ENCODE results near the gene ZNF561. TPM values are rescaled to one million over a fixed set of nuclear protein-coding genes. Genes with fewer than 3 reads are reported as not detected.
A peak's percentile ranks its signal among the peaks of the same experiment; 100 is the strongest.

The ZNF561 gene
- total and polyA plus RNA-seq, 9 of the 15 experiments (the other 6 are each of a cell fraction or from before 2014, with no cell fraction given), result 13.9 to 34.9 (median 23.6) TPM

DNA sequence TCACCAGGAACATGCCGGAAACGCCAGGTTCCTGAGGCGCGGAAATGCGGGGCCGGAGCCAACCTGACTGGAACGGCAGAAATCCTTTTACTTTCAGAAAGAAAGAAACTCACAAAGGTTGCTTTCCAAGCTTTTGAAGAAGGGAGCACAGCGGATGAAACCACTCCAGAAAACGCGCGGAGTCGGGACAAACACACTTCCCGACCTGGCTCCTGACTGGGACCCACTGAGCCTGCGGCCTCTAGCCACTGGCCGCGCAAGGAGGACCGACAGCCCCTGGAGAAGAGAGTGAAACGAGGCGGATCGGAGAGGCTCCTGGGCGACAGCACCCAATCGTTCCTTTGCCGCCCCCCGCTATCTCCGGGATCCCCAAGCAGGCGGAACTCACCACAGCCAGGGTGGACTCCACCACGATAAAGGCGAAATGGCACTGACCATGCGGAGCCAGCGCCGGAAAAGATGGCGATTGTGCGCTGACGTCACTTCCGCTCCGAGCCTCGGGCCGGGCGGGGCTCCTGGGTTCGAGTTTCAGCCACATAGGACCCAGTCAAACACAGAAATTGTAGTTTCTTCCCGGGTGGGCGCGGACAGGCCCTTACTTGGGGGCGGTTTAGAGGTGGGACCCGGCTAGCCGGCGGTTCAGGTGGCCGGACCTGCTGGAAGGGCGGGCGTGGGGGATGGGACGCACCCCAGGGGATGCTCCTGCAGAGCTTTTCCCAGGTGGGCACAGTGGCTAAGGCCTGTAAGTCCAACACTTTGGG lies 36.8 kb downstream of the ZNF561 start, which contains the start of gene ZNF121 (continued):
- TF ChIP-seq, protein P1, sequence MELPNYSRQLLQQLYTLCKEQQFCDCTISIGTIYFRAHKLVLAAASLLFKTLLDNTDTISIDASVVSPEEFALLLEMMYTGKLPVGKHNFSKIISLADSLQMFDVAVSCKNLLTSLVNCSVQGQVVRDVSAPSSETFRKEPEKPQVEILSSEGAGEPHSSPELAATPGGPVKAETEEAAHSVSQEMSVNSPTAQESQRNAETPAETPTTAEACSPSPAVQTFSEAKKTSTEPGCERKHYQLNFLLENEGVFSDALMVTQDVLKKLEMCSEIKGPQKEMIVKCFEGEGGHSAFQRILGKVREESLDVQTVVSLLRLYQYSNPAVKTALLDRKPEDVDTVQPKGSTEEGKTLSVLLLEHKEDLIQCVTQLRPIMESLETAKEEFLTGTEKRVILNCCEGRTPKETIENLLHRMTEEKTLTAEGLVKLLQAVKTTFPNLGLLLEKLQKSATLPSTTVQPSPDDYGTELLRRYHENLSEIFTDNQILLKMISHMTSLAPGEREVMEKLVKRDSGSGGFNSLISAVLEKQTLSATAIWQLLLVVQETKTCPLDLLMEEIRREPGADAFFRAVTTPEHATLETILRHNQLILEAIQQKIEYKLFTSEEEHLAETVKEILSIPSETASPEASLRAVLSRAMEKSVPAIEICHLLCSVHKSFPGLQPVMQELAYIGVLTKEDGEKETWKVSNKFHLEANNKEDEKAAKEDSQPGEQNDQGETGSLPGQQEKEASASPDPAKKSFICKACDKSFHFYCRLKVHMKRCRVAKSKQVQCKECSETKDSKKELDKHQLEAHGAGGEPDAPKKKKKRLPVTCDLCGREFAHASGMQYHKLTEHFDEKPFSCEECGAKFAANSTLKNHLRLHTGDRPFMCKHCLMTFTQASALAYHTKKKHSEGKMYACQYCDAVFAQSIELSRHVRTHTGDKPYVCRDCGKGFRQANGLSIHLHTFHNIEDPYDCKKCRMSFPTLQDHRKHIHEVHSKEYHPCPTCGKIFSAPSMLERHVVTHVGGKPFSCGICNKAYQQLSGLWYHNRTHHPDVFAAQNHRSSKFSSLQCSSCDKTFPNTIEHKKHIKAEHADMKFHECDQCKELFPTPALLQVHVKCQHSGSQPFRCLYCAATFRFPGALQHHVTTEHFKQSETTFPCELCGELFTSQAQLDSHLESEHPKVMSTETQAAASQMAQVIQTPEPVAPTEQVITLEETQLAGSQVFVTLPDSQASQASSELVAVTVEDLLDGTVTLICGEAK (IDR thresholded peaks at IDR 0.05), result peak; percentile 94
- TF ChIP-seq, protein P1 (CRISPR knock-in tag; IDR thresholded peaks at IDR 0.05), result no peak
- TF ChIP-seq JUNB (CRISPR knock-in tag; conservative IDR thresholded peaks at IDR 0.05), result no peak
- TF ChIP-seq ZNF707 (CRISPR knock-in tag; conservative IDR thresholded peaks at IDR 0.05), result no peak
- TF ChIP-seq, protein P2, sequence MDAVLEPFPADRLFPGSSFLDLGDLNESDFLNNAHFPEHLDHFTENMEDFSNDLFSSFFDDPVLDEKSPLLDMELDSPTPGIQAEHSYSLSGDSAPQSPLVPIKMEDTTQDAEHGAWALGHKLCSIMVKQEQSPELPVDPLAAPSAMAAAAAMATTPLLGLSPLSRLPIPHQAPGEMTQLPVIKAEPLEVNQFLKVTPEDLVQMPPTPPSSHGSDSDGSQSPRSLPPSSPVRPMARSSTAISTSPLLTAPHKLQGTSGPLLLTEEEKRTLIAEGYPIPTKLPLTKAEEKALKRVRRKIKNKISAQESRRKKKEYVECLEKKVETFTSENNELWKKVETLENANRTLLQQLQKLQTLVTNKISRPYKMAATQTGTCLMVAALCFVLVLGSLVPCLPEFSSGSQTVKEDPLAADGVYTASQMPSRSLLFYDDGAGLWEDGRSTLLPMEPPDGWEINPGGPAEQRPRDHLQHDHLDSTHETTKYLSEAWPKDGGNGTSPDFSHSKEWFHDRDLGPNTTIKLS (IDR thresholded peaks at IDR 0.05; ENCODE audit: borderline replicate concordance, low read depth), result peak; percentile 68; the same call in 1 of the 2 replicates
- TF ChIP-seq, protein P3, sequence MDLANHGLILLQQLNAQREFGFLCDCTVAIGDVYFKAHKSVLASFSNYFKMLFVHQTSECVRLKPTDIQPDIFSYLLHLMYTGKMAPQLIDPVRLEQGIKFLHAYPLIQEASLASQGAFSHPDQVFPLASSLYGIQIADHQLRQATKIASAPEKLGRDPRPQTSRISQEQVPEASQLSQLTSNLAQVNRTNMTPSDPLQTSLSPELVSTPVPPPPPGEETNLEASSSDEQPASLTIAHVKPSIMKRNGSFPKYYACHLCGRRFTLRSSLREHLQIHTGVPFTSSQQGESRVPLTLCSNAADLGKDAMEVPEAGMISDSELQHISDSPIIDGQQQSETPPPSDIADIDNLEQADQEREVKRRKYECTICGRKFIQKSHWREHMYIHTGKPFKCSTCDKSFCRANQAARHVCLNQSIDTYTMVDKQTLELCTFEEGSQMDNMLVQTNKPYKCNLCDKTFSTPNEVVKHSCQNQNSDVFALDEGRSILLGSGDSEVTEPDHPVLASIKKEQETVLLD (IDR thresholded peaks at IDR 0.05), result no peak
- peak; percentile 84 to 98 (median 95) for TF ChIP-seq YY1 (IDR thresholded peaks at IDR 0.05; ENCODE audit: borderline replicate concordance in 1 of 3, control insufficient read depth in 1 of 3, extremely low read depth in 1 of 3, insufficient read depth in 3 of 3, insufficient read length in 1 of 3, insufficient replicate concordance in 2 of 3, low read depth in 1 of 3, low read length in 2 of 3)
- no peak for TF ChIP-seq SMAD2 (IDR thresholded peaks at IDR 0.05; ENCODE audit: low read depth, low read length)
- TF ChIP-seq, protein P4, sequence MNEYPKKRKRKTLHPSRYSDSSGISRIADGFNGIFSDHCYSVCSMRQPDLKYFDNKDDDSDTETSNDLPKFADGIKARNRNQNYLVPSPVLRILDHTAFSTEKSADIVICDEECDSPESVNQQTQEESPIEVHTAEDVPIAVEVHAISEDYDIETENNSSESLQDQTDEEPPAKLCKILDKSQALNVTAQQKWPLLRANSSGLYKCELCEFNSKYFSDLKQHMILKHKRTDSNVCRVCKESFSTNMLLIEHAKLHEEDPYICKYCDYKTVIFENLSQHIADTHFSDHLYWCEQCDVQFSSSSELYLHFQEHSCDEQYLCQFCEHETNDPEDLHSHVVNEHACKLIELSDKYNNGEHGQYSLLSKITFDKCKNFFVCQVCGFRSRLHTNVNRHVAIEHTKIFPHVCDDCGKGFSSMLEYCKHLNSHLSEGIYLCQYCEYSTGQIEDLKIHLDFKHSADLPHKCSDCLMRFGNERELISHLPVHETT (CRISPR knock-in tag; conservative IDR thresholded peaks at IDR 0.05 in 1 of 2, IDR thresholded peaks at IDR 0.05 in 1 of 2), result peak in 1 of 2 experiments; percentile 75; a peak in 2 of 4 replicates
- TF ChIP-seq NCOA4 (IDR thresholded peaks at IDR 0.05; ENCODE audit: partially characterized antibody), result no peak
- TF ChIP-seq ZNF184 (CRISPR knock-in tag; IDR thresholded peaks at IDR 0.05), result no peak

All from K562 (cell line).